ENCODE measurements around the gene TMEM198.

DNA sequence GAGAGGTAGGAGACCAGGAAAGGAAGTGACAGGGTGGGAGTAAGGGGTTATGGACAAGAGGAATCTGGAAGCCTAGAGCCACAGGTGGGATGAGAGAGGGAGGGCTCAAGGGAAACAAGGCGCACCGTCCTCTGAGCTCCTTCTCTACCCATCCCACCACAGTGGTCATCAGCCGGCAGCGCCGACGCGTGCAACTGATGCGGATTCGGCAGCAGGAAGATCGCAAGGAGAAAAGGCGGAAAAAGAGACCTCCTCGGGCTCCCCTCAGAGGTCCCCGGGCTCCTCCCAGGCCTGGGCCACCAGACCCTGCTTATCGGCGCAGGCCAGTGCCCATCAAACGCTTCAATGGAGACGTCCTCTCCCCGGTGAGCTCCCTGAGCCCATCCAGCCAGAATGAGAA lies 5.2 kb downstream of the TMEM198 start:
- TF ChIP-seq CTCF (IDR thresholded peaks at IDR 0.05) (no peak), POLR2A (IDR thresholded peaks at IDR 0.05) (no peak)
